D721Med (cell line): ENCODE measurements around the gene TMEM150B.

Experiments used
- DNase-seq: peaks from one replicate; pipeline ENCODE4 v3.0.0; 2011; ENCODE audit warnings: low spot score; ENCODE audit not compliant: insufficient read length
- FAIRE-seq: peaks from 2 replicates; lab custom pipeline; 2011; peaks lifted over from hg19 to GRCh38; lab: Jason Lieb, UNC
- TF ChIP-seq, protein P1 (sequence below): IDR thresholded peaks from 2 replicates; pipeline ENCODE4 v1.5.1; 2012; ENCODE audit warnings: mild to moderate bottlenecking, control low read depth; ENCODE audit not compliant: insufficient read depth; ENCODE audit errors: missing control alignments

Gene TMEM150B

DNA sequence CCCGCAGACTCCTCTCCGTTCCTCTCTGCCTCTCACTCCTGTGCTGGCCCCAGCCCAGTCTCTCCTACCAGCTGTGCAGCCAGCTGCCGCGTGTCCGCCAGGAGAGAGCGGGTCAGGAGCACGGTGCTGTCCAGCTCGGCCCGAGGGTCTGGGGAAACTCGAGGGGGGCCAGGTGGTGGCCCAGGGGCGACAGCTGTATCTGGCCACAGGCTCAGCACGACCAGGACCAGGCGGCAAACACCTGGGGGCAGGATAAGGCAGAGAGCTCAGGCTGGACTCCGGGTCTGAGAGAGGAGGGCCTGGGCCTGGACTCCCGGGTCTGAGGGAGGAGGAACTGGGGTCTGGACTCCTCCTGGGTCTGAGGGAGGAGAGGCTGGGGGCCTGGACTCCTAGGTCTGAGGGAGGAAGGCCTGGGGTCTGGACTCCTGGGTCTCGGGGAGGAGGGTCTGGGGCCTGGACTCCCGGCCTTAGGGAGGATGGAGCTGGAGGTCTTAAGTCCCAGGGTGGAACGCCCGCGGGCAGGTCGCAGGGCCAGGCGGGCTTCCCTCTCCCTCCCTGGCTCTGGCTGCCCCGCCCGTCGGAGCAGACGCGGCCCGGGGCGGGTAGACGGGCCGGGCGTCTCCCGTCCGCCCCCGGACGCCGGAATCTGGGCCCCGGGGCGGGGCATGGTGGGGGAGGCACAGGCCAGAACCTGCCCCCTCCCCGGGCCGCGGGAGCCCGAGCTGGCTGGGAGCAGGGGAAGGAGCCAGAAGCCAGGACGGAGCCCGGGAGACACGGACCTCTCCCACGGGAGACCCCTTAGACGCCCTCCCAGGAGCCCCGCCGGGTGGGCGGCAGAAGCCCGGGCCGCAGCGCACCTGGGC lies 43.8 kb upstream of the TMEM150B start:
- no peak for DNase-seq
- TF ChIP-seq, protein P1, sequence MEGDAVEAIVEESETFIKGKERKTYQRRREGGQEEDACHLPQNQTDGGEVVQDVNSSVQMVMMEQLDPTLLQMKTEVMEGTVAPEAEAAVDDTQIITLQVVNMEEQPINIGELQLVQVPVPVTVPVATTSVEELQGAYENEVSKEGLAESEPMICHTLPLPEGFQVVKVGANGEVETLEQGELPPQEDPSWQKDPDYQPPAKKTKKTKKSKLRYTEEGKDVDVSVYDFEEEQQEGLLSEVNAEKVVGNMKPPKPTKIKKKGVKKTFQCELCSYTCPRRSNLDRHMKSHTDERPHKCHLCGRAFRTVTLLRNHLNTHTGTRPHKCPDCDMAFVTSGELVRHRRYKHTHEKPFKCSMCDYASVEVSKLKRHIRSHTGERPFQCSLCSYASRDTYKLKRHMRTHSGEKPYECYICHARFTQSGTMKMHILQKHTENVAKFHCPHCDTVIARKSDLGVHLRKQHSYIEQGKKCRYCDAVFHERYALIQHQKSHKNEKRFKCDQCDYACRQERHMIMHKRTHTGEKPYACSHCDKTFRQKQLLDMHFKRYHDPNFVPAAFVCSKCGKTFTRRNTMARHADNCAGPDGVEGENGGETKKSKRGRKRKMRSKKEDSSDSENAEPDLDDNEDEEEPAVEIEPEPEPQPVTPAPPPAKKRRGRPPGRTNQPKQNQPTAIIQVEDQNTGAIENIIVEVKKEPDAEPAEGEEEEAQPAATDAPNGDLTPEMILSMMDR = no peak
- no peak for FAIRE-seq

DNA sequence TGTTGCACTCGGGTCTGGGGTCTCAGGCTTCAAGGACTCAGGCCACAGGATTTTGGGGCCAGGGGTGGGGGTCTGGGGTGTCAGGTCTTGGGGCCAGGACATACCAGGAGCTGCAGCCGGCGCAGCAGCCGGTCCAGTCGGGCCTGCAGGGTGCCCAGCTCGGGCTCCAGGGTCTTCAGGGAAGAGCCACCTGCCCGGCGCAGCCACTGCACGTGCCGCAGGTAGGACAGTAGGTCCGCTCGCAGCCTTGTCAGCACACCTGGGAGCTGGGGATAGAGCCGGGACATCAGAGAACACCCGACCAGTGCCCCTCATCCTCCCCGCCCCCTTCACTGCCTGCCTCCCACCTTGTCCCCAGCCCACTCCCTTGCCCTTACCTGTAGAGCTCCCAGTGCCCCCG lies 43.0 kb upstream of the TMEM150B start:
- DNase-seq (no peak), FAIRE-seq (no peak)
- TF ChIP-seq, protein P1 = no peak

DNA sequence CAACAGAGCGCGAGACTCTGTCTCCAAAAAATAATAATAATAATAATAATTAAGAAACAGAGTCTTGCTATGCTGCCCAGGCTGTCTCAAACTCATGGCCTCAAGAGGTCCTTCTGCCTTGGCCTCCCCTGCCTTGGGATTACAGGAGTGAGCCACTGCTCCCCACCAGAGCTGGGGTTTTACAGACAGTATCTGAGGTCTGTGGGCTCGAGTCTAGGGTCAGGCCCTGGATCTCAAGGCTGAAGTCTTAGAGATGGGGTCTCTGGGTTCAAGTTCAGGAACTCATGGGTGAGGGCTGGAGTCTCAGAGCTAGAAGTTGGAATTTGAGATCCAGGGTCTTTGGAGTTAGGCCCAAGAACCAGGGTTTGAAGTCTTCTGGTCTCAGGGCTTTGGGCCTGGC lies 41.6 kb upstream of the TMEM150B start:
- no peak for DNase-seq
- TF ChIP-seq, protein P1 = no peak
- no peak for FAIRE-seq

DNA sequence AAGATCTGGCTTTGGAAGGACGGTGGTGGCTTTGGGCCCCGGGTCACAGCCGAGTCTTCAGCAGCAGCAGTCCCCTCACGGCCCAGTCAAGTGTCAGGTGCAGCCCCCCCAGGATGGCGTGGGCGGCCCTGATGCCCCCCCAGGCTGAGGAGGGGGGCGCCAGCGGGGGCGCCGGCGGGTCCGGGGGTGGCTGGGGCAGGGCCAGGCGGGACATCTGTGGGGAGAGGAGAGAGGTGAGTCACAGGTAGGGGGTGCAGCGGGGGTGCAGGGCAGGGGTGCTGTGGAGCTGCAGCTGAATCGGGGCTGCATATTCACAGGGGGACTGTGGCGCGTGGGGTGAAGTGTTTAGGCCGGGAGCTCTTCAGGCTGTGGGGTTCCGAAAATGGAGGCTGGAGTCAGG lies 40.8 kb upstream of the TMEM150B start:
- TF ChIP-seq, protein P1 = no peak
- no peak for FAIRE-seq
- DNase-seq = no peak

DNA sequence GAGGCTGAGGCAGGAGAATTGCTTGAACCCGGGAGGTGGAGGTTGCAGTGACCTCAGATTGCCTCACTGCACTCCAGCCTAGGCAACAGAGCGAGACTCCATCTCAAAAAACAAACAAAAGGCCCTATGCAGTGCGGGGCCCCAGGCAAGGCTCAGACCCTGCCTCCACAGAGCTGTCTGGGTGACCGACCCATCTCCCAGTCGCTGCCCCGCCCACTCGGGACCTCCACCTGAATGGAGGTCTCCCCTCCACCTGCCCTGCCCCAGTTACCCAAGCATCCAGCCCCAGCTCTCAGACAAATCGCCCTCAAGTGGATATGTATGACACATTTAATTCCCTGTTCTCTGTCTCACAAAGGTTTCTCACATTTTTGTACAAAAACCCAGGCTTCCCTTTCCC lies 40.1 kb upstream of the TMEM150B start:
- TF ChIP-seq, protein P1 = no peak
- FAIRE-seq (no peak), DNase-seq (no peak)

DNA sequence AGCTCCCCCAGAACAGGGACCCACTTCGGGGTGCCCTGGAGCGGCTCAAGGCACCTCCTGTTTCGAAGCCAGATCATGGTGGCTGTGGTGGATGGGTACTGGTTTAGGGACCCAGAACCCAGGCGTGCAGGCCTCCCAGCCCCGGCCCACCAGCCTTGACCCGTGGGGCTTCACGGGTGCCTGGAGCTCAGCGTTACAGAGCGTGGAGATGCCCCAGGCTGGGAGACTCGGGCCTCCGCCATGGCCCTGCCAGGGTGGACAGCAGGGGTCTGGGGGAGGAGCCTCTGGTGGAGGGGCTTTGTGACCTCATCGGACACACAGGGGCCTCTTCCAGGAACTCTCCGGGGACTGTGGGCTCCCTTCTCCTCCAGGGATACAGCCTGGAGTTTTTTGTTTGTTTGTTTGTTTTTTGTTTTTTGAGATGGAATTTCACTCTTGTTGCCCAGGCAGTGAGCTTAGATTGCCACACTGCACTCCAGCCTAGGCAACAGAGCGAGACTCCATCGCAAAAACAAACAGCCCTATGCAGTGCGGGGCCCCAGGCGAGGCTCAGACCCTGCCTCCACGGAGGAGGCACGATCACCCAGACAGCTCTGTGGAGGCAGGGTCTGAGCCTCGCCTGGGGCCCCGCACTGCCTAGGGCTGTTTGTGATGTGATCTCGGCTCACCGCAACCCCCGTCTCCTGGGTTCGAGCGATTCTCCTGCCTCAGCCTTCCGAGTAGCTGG lies 38.0 kb upstream of the TMEM150B start, which contains the start of gene GARIN5B:
GARIN5B (minus strand) TSS at position 271 of the 727 bp plus-strand sequence; CDS start at position 77, 194 bp downstream.
- no peak for FAIRE-seq
- TF ChIP-seq, protein P1 = no peak
- no peak for DNase-seq
